IPS DF 4.7 (cell line): ENCODE results near the gene RPS26.
"Not testable (repeated sequence)": the region's sequence is repeated elsewhere in the genome, so short reads cannot be mapped to it uniquely, and the experiment has no call there.

Experiments
- DNase-seq: peaks from one replicate; pipeline ENCODE4 v3.0.0-alpha.2; 2013; ENCODE audit warnings: low spot score; ENCODE audit errors: extremely low read depth

RPS26 gene

GRCh38 chr12:56077966-56078365, 36.2 kb downstream of the RPS26 start:
- DNase-seq = not testable (repeated sequence)

DNA sequence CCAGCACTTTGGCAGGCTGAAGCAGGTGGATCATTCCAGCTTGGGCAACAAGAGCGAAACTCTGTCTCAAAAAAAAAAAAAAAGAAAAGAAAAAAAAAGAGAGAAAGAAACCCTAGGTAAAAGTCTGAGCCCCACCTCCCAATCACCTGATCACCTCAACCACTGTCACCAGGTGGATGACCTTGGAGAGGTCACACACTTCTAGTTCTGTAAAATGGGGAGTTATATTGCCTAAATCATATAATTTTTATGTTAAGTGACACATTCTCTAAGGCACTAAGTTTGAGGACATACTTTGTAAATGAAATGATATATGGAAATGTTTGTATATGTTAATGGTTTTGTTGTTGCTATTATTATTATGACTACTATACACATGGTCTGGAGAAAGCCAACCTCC, 36.7 kb downstream of the RPS26 start:
- DNase-seq = no peak

DNA sequence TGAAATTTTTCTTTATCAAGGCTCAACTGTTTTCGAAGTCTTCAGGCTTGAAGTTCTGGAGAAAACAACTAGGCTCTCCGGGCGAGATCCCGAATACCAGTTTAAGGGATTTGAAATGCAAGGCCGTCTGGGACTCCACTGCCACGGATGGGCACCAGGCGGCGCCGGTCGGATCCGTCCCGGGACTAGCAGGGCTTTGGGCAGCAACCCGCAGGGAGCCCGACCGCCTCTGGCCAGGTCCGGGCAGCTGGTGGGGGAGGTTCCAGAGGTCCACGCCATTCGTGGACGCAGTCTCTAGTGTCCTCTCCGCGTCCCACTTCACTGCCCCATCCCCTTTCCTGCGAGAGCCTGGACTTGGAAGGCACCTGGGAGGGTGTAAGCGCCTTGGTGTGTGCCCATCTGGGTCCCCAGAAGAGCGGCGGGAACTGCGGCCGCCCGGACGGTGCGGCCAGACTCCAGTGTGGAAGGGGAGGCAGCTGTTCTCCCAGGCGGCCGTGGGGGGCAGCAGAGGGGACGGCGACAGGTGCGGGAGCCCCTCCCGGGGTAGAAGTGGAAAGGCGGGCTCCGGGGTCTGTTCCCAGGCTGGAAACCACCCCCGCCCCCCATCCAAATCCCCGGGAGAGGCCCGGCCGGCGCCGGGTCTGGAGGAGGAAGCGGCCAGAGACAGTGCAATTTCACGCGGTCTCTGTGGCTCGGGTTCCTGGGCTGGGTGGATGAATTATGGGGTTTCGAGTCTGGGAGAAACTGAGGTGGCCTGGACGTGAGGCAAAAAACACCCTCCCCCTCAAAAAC, 37.4 kb downstream of the RPS26 start:
- no peak for DNase-seq

GRCh38 chr12:56079723-56080555, 38.2 kb downstream of the RPS26 start, which contains the start of gene ERBB3:
Gene ERBB3, plus strand, starts transcription at chr12:56080165. Its CDS starts 136 bp downstream, at chr12:56080301.
- no peak for DNase-seq

DNA sequence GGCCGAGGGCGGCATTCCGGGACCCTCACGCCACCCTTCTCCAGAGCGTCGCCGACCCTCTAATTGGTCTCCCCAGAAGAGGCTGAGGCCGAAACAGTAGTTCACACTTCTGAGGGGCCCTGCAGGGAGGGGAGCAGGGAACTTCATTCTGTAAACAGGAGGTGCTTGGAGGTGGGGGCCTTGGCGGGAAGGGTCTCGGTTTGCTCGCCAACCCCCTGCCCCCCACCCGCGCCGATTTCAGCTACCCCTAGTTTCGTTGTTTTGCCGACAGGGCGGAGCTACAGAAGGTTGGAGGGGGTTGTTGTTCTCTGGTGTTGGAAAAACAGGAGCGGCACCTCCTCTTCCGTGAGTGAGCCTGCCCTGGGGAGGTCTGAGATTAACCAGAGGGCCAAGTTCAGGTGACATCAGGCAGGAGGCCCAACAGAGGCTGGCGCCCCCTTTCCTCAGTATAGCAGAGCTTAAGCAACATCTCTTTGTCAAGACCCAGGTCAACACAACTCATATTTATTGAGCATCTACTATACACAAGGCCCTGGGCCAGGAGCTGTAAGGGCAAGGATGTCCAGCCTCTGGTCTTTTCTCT, 38.9 kb downstream of the RPS26 start:
- DNase-seq = no peak

- DNase-seq = no peak
These were observed 40.0 kb downstream of the RPS26 start for GRCh38 chr12:56081393-56082347.

DNA sequence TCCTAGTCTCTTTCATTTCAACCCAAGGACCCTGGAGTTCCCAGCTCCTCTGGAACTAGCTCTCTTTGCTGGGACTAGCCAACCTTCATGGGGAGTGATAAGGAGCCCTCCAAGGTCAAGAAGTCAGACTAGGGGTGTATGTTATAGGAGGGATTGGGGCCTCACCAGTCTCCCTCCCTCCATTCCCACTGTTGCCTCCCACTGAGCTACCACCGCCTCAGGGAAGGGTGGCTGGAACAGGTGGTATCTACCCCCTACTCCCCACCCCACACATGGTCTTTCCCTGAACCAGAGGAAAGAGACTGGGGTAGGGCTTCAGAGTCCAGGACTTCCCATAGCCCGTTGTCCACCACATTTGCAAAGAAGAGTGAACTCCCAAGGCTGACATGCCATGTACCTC, 40.7 kb downstream of the RPS26 start:
- no peak for DNase-seq

DNA sequence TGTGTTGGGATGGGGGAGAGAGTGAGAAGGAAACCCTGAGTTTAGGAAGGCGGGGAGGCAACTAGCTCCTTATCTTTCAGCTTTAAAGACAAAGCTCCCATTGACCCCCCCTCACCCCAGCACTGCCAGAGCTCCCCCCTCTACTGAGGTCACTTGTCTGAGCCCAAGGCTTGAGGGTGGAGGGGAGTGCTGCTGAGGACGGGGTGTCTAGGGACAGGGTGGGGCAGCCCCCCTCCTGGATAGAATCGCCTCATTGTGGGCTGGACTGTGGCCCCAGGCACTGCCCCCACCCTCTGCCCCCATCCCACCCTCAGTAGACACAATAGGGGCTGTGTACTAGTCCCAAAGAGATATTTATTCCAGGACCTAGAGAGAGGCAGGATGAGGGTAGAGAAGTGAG, 41.2 kb downstream of the RPS26 start:
- no peak for DNase-seq

GRCh38 chr12:56084958-56085543, 43.3 kb downstream of the RPS26 start:
- no peak for DNase-seq

GRCh38 chr12:56086096-56086495, 44.4 kb downstream of the RPS26 start:
- no peak for DNase-seq

- DNase-seq = no peak
These were observed 44.9 kb downstream of the RPS26 start for GRCh38 chr12:56086608-56087007.

GRCh38 chr12:56087220-56087619, 45.5 kb downstream of the RPS26 start:
- DNase-seq = no peak
